HepG2 (cell line): ENCODE data around the gene PTPN14. TPM values are rescaled to one million over a fixed set of nuclear protein-coding genes. Genes with fewer than 3 reads are reported as not detected.

Experiments used
- ATAC-seq: fragments of 200-7000 bp; cut with Tn5 transposase; 3 replicates; pipeline ENCODE4 v1.9.1; 2020; ENCODE audit warnings: mild to moderate bottlenecking, moderate library complexity
- BruUV-seq: library from RNA; stranded (reverse); fragments of 400-500 nt; replicated peaks from 2 replicates; lab custom pipeline; 2021; lab: Mats Ljungman, UMichigan
- CTCF ChIA-PET: fragments of 300-600 bp; formaldehyde crosslinking; extraction: SDS; loops from one replicate; lab custom pipeline; 2021; ENCODE audit warnings: low total read pairs, inconsistent platforms, low intra/inter-chr PET ratio; lab: Yijun Ruan, JAX
- POLR2A ChIA-PET: fragments of 350-600 bp; sonication (Branson Sonifier 250); formaldehyde crosslinking; loops from one replicate; lab custom pipeline; 2020; ENCODE audit warnings: antibody characterized with exemption, inconsistent platforms; lab: Yijun Ruan, JAX
- DNase-seq: peaks from one replicate; pipeline ENCODE4 v3.0.0-alpha.2; 2015; ENCODE audit warnings: low spot score
- FAIRE-seq: peaks from 3 replicates; lab custom pipeline; 2011; peaks lifted over from hg19 to GRCh38; lab: Jason Lieb, UNC
- H2AFZ ChIP-seq: one replicate; pipeline ENCODE4 v1.6.1; 2011; ENCODE audit warnings: low read length, inconsistent platforms
- H3K27ac ChIP-seq: fragments of 300-600 bp; 3 replicates; pipeline ENCODE4 v1.8.0; 2011; ENCODE audit warnings: mixed run types, mild to moderate bottlenecking, mixed read lengths, low read length, inconsistent platforms; ENCODE audit not compliant: insufficient read depth; ENCODE audit errors: extremely low read length
- H3K27me3 ChIP-seq, 2 experiments: fragments of 200-600 bp in 1 of 2; 2 replicates in 1 of 2; 3 replicates in 1 of 2; pipeline versions ENCODE4 v1.6.0 to v1.8.0; 2011; ENCODE audit warnings: low read length in 2 of 2, mild to moderate bottlenecking in 2 of 2, moderate library complexity in 2 of 2, inconsistent platforms in 1 of 2; ENCODE audit not compliant: insufficient read depth in 2 of 2, control insufficient read depth in 1 of 2
- H3K36me3 ChIP-seq, 2 experiments: fragments of 200-600 bp in 1 of 2; replicated peaks in 1 of 2; 2 replicates in 1 of 2; 3 replicates in 1 of 2; pipeline versions ENCODE4 v1.5.1 to v1.8.0; 2011; ENCODE audit warnings: low read length in 2 of 2, inconsistent platforms in 1 of 2; ENCODE audit not compliant: insufficient read depth in 2 of 2, control insufficient read depth in 1 of 2
- H3K4me1 ChIP-seq: 2 replicates; pipeline ENCODE4 v1.5.1; 2012; ENCODE audit warnings: low read length, inconsistent platforms; ENCODE audit not compliant: insufficient read depth
- H3K4me2 ChIP-seq: 2 replicates; pipeline ENCODE4 v1.6.0; 2011; ENCODE audit warnings: low read depth, low read length, inconsistent platforms
- H3K4me3 ChIP-seq, 3 experiments: fragments of 200-600 bp in 1 of 3; sonication (generic), shearing (Covaris generic) in 1 of 3; replicated peaks in 1 of 3; 2 replicates each; pipeline ENCODE4 v1.5.1; 2011 to 2016; ENCODE audit warnings: low read length in 3 of 3, inconsistent platforms in 2 of 3, low read depth in 2 of 3, mild to moderate bottlenecking in 2 of 3, control low read depth in 1 of 3, mixed read lengths in 1 of 3; ENCODE audit not compliant: insufficient read depth in 1 of 3
- H3K79me2 ChIP-seq: one replicate; pipeline ENCODE4 v1.6.1; 2011; ENCODE audit warnings: low read length, inconsistent platforms; ENCODE audit not compliant: insufficient read depth
- H3K9ac ChIP-seq: 2 replicates; pipeline ENCODE4 v1.6.0; 2011; ENCODE audit warnings: mild to moderate bottlenecking, low read depth, low read length, inconsistent platforms; ENCODE audit not compliant: insufficient read depth
- H3K9me3 ChIP-seq: 2 replicates; pipeline ENCODE4 v1.5.1; 2012; ENCODE audit warnings: mild to moderate bottlenecking, low read length
- H4K20me1 ChIP-seq: 2 replicates; pipeline ENCODE4 v1.6.0; 2011; ENCODE audit warnings: inconsistent platforms, mild to moderate bottlenecking, low read length, moderate library complexity; ENCODE audit not compliant: insufficient read depth
- DPF2 ChIP-seq: sonication (generic); formaldehyde crosslinking; IDR thresholded peaks from 2 replicates; pipeline ENCODE4 v1.4.0; 2020; ENCODE audit warnings: mild to moderate bottlenecking, low read depth, missing genetic modification reagents, borderline replicate concordance
- FOXA1 ChIP-seq, 2 experiments: fragments of 450-650 bp in 1 of 2; sonication (generic) in 1 of 2; formaldehyde crosslinking in 1 of 2; IDR thresholded peaks; 2 replicates each; pipeline versions ENCODE4 v1.4.0 to v1.6.1; 2016 to 2020; ENCODE audit warnings: missing genetic modification reagents in 1 of 2
- GATAD1 ChIP-seq: IDR thresholded peaks from 2 replicates; pipeline ENCODE4 v1.6.1; 2016; ENCODE audit warnings: missing genetic modification reagents, missing compliant biosample characterization
- MAF1 ChIP-seq: sonication (generic); formaldehyde crosslinking; IDR thresholded peaks from 2 replicates; pipeline ENCODE4 v1.5.0; 2020; ENCODE audit warnings: missing genetic modification reagents, borderline replicate concordance
- NCOR1 ChIP-seq: fragments of 200-600 bp; sonication (generic); IDR thresholded peaks from 2 replicates; pipeline ENCODE4 v1.7.0; 2017; ENCODE audit warnings: antibody characterized with exemption, low read length, borderline replicate concordance
- TAF1 ChIP-seq: sonication (generic); formaldehyde crosslinking; IDR thresholded peaks from 2 replicates; pipeline ENCODE4 v1.4.0; 2020; ENCODE audit warnings: missing genetic modification reagents
- YEATS4 ChIP-seq: sonication (generic); formaldehyde crosslinking; IDR thresholded peaks from 2 replicates; pipeline ENCODE4 v1.4.0; 2020; ENCODE audit warnings: missing genetic modification reagents, borderline replicate concordance
- ZNF773 ChIP-seq: sonication (generic); formaldehyde crosslinking; IDR thresholded peaks from 2 replicates; pipeline ENCODE4 v1.4.0; 2020; ENCODE audit warnings: missing genetic modification reagents, borderline replicate concordance
- WGBS: methylation state at CpG from one replicate; pipeline ENCODE4 v1.1.6; 2017; ENCODE audit warnings: low lambda C conversion rate; 5-methylcytosine and 5-hydroxymethylcytosine counted together
- in situ Hi-C: cut with HindIII; loops from 2 replicates; pipeline ENCODE4 v1.10.0; 2017; ENCODE audit warnings: low pct_unique_long_range_greater_than_20kb; ENCODE audit not compliant: extremely low pct_ligation_motif_present
- intact Hi-C: fragments of 100-400 bp; cut with micrococcal nuclease; formaldehyde crosslinking; loops from one replicate; pipeline ENCODE4 v1.10.0; 2022; ENCODE audit not compliant: unreplicated experiment
- polyA plus RNA-seq, 8 experiments: library from polyadenylated mRNA; depleted of rRNA in 3 of 8; stranded (reverse) in 7 of 8; unstranded in 1 of 8; fragments of >200 nt; fragmentation: Illumina TruSeq in 4 of 8; extraction: Trizol in 4 of 8; gene quantifications; 2 replicates each; pipeline versions ENCODE4 v1.2.1 to v1.2.3, GENCODE V29; 2011 to 2016; ENCODE audit warnings: low read depth in 4 of 8, missing spikeins in 1 of 8, mixed read lengths in 1 of 8; ENCODE audit not compliant: insufficient read depth in 1 of 8
- total RNA-seq, 5 experiments: library from RNA; depleted of rRNA; stranded (reverse); fragments of >200 nt; fragmentation: Illumina TruSeq; extraction: Trizol; gene quantifications; 2 replicates each; pipeline ENCODE4 v1.2.3, GENCODE V29; 2016; ENCODE audit warnings: low read depth in 1 of 5

The PTPN14 gene
- total and polyA plus RNA-seq, 2 of the 13 experiments (the other 11 are each of a cell fraction or from before 2014, with no cell fraction given): 3.9 to 4.7 TPM

GRCh38 chr1:214514819-214515383, 36.5 kb downstream of the PTPN14 start:
- no TSS peak for BruUV-seq
- no peak for TF ChIP-seq ZNF773 (CRISPR knock-in tag)
- TF ChIP-seq TAF1 (CRISPR knock-in tag): no peak
- no peak for TF ChIP-seq NCOR1
- TF ChIP-seq DPF2 (CRISPR knock-in tag): no peak
- TF ChIP-seq YEATS4: no peak
- no peak for TF ChIP-seq FOXA1 (IDR thresholded peaks at IDR 0.05)
- no peak for TF ChIP-seq FOXA1 (CRISPR knock-in tag; IDR thresholded peaks at IDR 0.05)
- no peak for TF ChIP-seq GATAD1 (CRISPR knock-in tag)
- no peak for TF ChIP-seq MAF1 (CRISPR knock-in tag)
- Histone ChIP-seq H3K9me3 (no peaks in the 10 kb centered on the region), H3K4me1 (peaks cover 16% of the 10 kb centered on the region), H3K4me3 (no peak overlapping the region), H3K27ac (no peak overlapping the region), H3K4me2 (no peak overlapping the region), H4K20me1 (peaks cover 21% of the 10 kb centered on the region), H3K9ac (no peak overlapping the region), H3K79me2 (no peaks in the 10 kb centered on the region), H3K27me3 (no peaks in the 10 kb centered on the region), H3K36me3 (no peaks in the 10 kb centered on the region), H2AFZ (no peak overlapping the region)
- intact Hi-C loops: no loop called here
- ATAC-seq (no peak), DNase-seq (no peak), FAIRE-seq (no peak)
- POLR2A ChIA-PET: no interaction called here
- 94% methylated on average over 8 of the region's 8 CpGs for WGBS
- in situ Hi-C loops: no loop called here
- CTCF ChIA-PET: no interaction called here
